Astrocyte (in vitro differentiated cells and primary cell): ENCODE data around the gene DKC1. TPM values are rescaled to one million over a fixed set of nuclear protein-coding genes. Genes with fewer than 3 reads are reported as not detected.
A peak's percentile ranks its signal among the peaks of the same experiment; 100 is the strongest.

Experiments used
- DNase-seq: peaks from one replicate; pipeline ENCODE4 v3.0.0-alpha.2; 2010; ENCODE audit warnings: low read depth
- FAIRE-seq: peaks from 2 replicates; lab custom pipeline; 2011; peaks lifted over from hg19 to GRCh38; lab: Jason Lieb, UNC
- H2AFZ ChIP-seq: 2 replicates; pipeline ENCODE4 v1.6.0; 2012; ENCODE audit warnings: low read depth, low read length, inconsistent platforms
- H3K27ac ChIP-seq: 2 replicates; pipeline ENCODE4 v1.5.1; 2011; ENCODE audit warnings: low read depth, low read length, inconsistent platforms
- H3K27me3 ChIP-seq: 2 replicates; pipeline ENCODE4 v1.6.0; 2011; ENCODE audit warnings: low read length, inconsistent platforms; ENCODE audit not compliant: insufficient read depth
- H3K36me3 ChIP-seq: 2 replicates; pipeline ENCODE4 v1.5.1; 2011; ENCODE audit warnings: low read length, inconsistent platforms; ENCODE audit not compliant: insufficient read depth
- H3K4me1 ChIP-seq: 2 replicates; pipeline ENCODE4 v1.5.1; 2011; ENCODE audit warnings: low read length, inconsistent platforms; ENCODE audit not compliant: insufficient read depth
- H3K4me2 ChIP-seq: 2 replicates; pipeline ENCODE4 v1.6.0; 2012; ENCODE audit warnings: low read length, inconsistent platforms
- H3K4me3 ChIP-seq: 2 replicates; pipeline ENCODE4 v1.5.1; 2011; ENCODE audit warnings: low read depth, mild to moderate bottlenecking, low read length, inconsistent platforms; ENCODE audit not compliant: insufficient read depth
- H3K79me2 ChIP-seq: 2 replicates; pipeline ENCODE4 v1.6.0; 2012; ENCODE audit warnings: mild to moderate bottlenecking, low read length, inconsistent platforms; ENCODE audit not compliant: insufficient read depth
- H3K9ac ChIP-seq: 2 replicates; pipeline ENCODE4 v1.6.0; 2012; ENCODE audit warnings: mild to moderate bottlenecking, low read length, inconsistent platforms
- H3K9me3 ChIP-seq: 2 replicates; pipeline ENCODE4 v1.5.1; 2012; ENCODE audit warnings: low read depth, mild to moderate bottlenecking, low read length, inconsistent platforms; ENCODE audit not compliant: insufficient read depth
- H4K20me1 ChIP-seq: 2 replicates; pipeline ENCODE4 v1.6.0; 2012; ENCODE audit warnings: low read length, inconsistent platforms; ENCODE audit not compliant: insufficient read depth
- H3K27ac Mint-ChIP-seq: one replicate; pipeline ENCODE4 v1.8.0; 2021; ENCODE audit warnings: mild to moderate bottlenecking, mixed read lengths; ENCODE audit not compliant: unreplicated experiment
- H3K27me3 Mint-ChIP-seq: one replicate; pipeline ENCODE4 v1.8.0; 2021; ENCODE audit warnings: low read depth, mixed read lengths; ENCODE audit not compliant: unreplicated experiment
- H3K36me3 Mint-ChIP-seq: one replicate; pipeline ENCODE4 v1.8.0; 2021; ENCODE audit warnings: low read depth, mixed read lengths; ENCODE audit not compliant: unreplicated experiment
- H3K4me1 Mint-ChIP-seq: one replicate; pipeline ENCODE4 v1.8.0; 2021; ENCODE audit warnings: low read depth, mixed read lengths; ENCODE audit not compliant: unreplicated experiment
- H3K4me3 Mint-ChIP-seq: one replicate; pipeline ENCODE4 v1.8.0; 2021; ENCODE audit warnings: mild to moderate bottlenecking, moderate library complexity, mixed read lengths; ENCODE audit not compliant: unreplicated experiment
- H3K9me3 Mint-ChIP-seq: one replicate; pipeline ENCODE4 v1.8.0; 2021; ENCODE audit warnings: mild to moderate bottlenecking, mixed read lengths; ENCODE audit not compliant: unreplicated experiment
- EZH2 ChIP-seq: IDR thresholded peaks from 2 replicates; pipeline ENCODE4 v1.6.1; 2012; ENCODE audit warnings: mild to moderate bottlenecking, low read length, inconsistent platforms; ENCODE audit not compliant: insufficient read depth
- total RNA-seq: library from RNA; stranded (reverse); gene quantifications from 2 replicates; pipeline ENCODE4 v1.2.1, GENCODE V29; 2021
- TF ChIP-seq, protein P1 (sequence below): IDR thresholded peaks from 2 replicates; pipeline ENCODE4 v1.5.1; 2011; ENCODE audit warnings: low read depth, mild to moderate bottlenecking, inconsistent platforms, low read length, moderate library complexity; ENCODE audit not compliant: insufficient read depth

The DKC1 gene
- total RNA-seq, 1 donor from 2014 or later: 60.5 TPM

- Mint-ChIP-seq H3K4me3 (no peak overlapping the region), H3K27ac (peak overlapping the region; percentile 85), H3K36me3 (no peaks in the 10 kb centered on the region), H3K9me3 (no peaks in the 10 kb centered on the region), H3K4me1 (peaks cover 76% of the 10 kb centered on the region), H3K27me3 (no peaks in the 10 kb centered on the region)
- Histone ChIP-seq H3K9me3 (no peaks in the 10 kb centered on the region), H3K79me2 (no peaks in the 10 kb centered on the region), H3K27me3 (no peaks in the 10 kb centered on the region), H3K4me2 (peak overlapping the region; percentile 2), H3K27ac (peak overlapping the region; percentile 71), H3K9ac (no peak overlapping the region), H2AFZ (no peak overlapping the region), H3K36me3 (no peaks in the 10 kb centered on the region), H4K20me1 (no peaks in the 10 kb centered on the region), H3K4me1 (peaks cover 76% of the 10 kb centered on the region), H3K4me3 (no peak overlapping the region)
- FAIRE-seq (peak; percentile 5), DNase-seq (no peak)
- TF ChIP-seq EZH2: no peak
- TF ChIP-seq, protein P1, sequence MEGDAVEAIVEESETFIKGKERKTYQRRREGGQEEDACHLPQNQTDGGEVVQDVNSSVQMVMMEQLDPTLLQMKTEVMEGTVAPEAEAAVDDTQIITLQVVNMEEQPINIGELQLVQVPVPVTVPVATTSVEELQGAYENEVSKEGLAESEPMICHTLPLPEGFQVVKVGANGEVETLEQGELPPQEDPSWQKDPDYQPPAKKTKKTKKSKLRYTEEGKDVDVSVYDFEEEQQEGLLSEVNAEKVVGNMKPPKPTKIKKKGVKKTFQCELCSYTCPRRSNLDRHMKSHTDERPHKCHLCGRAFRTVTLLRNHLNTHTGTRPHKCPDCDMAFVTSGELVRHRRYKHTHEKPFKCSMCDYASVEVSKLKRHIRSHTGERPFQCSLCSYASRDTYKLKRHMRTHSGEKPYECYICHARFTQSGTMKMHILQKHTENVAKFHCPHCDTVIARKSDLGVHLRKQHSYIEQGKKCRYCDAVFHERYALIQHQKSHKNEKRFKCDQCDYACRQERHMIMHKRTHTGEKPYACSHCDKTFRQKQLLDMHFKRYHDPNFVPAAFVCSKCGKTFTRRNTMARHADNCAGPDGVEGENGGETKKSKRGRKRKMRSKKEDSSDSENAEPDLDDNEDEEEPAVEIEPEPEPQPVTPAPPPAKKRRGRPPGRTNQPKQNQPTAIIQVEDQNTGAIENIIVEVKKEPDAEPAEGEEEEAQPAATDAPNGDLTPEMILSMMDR: no peak
Measured at GRCh38 chrX:154731881-154732280, 30.8 kb upstream of the DKC1 start.

GRCh38 chrX:154732421-154733065 is 30.1 kb upstream of the DKC1 start:
- Histone ChIP-seq H3K27ac (peak overlapping the region; percentile 71), H2AFZ (no peak overlapping the region), H3K4me3 (no peak overlapping the region), H3K4me1 (peaks cover 79% of the 10 kb centered on the region), H3K27me3 (no peaks in the 10 kb centered on the region), H3K79me2 (no peaks in the 10 kb centered on the region), H3K9me3 (no peaks in the 10 kb centered on the region), H3K4me2 (peak overlapping the region; percentile 61), H4K20me1 (no peaks in the 10 kb centered on the region), H3K36me3 (no peaks in the 10 kb centered on the region), H3K9ac (peak overlapping the region; percentile 26)
- TF ChIP-seq, protein P1: no peak
- no peak for TF ChIP-seq EZH2
- no peaks in the 10 kb centered on the region for H3K36me3 Mint-ChIP-seq
- FAIRE-seq (no peak), DNase-seq (peak; percentile 81)
- H3K9me3 Mint-ChIP-seq: no peaks in the 10 kb centered on the region
- no peaks in the 10 kb centered on the region for H3K27me3 Mint-ChIP-seq
- H3K4me1 Mint-ChIP-seq: peaks cover 76% of the 10 kb centered on the region
- no peak overlapping the region for H3K4me3 Mint-ChIP-seq
- peak overlapping the region; percentile 77 for H3K27ac Mint-ChIP-seq

- FAIRE-seq: no peak
- TF ChIP-seq, protein P1: no peak
- no peak for TF ChIP-seq EZH2
Measured at GRCh38 chrX:154733066-154733425, 29.6 kb upstream of the DKC1 start.

More at GRCh38 chrX:154733066-154733425, 29.6 kb upstream of the DKC1 start:
- H3K9ac ChIP-seq: peak overlapping the region; percentile 26
- no peaks in the 10 kb centered on the region for H3K9me3 Mint-ChIP-seq
- H3K4me1 ChIP-seq: peaks cover 79% of the 10 kb centered on the region
- H3K4me1 Mint-ChIP-seq: peaks cover 72% of the 10 kb centered on the region
- H3K4me3 ChIP-seq: no peak overlapping the region
- H3K79me2 ChIP-seq: no peaks in the 10 kb centered on the region
- H3K36me3 ChIP-seq: no peaks in the 10 kb centered on the region
- peak overlapping the region; percentile 77 for H3K27ac Mint-ChIP-seq
- H3K4me2 ChIP-seq: peak overlapping the region; percentile 61
- H3K4me3 Mint-ChIP-seq: no peak overlapping the region
- no peaks in the 10 kb centered on the region for H4K20me1 ChIP-seq
- no peaks in the 10 kb centered on the region for H3K27me3 ChIP-seq
- H2AFZ ChIP-seq: no peak overlapping the region
- H3K9me3 ChIP-seq: no peaks in the 10 kb centered on the region
- no peaks in the 10 kb centered on the region for H3K27me3 Mint-ChIP-seq
- H3K27ac ChIP-seq: peak overlapping the region; percentile 71
- H3K36me3 Mint-ChIP-seq: no peaks in the 10 kb centered on the region
- no peak for DNase-seq
